OCI-LY3 (cell line): ENCODE results near the gene ESD.

Source experiments
- H2AFZ ChIP-seq: fragments of 200-600, 300-600 bp; shearing (Covaris generic); 2 replicates; pipeline ENCODE4 v1.6.0; 2014; ENCODE audit warnings: antibody characterized with exemption, low read depth, low read length
- H3K27ac ChIP-seq: fragments of 200-600, 300-600 bp; sonication (generic); 2 replicates; pipeline ENCODE4 v1.5.1; 2014; ENCODE audit warnings: mild to moderate bottlenecking, low read length, moderate library complexity, mixed read lengths
- H3K27me3 ChIP-seq: fragments of 200-600, 300-600 bp; sonication (generic); 2 replicates; pipeline ENCODE4 v1.6.1; 2014; ENCODE audit warnings: low read depth, low read length, mixed read lengths
- H3K36me3 ChIP-seq: fragments of 200-600, 300-600 bp; sonication (generic); replicated peaks from 2 replicates; pipeline ENCODE3; 2014; ENCODE audit warnings: low read depth, low read length, mixed read lengths
- H3K4me1 ChIP-seq: fragments of 300-600, 200-600 bp; sonication (generic); 2 replicates; pipeline ENCODE4 v1.6.1; 2014; ENCODE audit warnings: low read length, mixed read lengths
- H3K4me2 ChIP-seq: fragments of 200-600, 300-600 bp; sonication (generic); 2 replicates; pipeline ENCODE4 v1.6.1; 2014; ENCODE audit warnings: low read length, mixed read lengths
- H3K4me3 ChIP-seq: fragments of 300-600, 200-600 bp; sonication (generic); 2 replicates; pipeline ENCODE4 v1.5.1; 2014; ENCODE audit warnings: antibody characterized with exemption, mild to moderate bottlenecking, low read length, moderate library complexity
- H3K79me2 ChIP-seq: fragments of 300-600, 200-600 bp; shearing (Covaris generic); 2 replicates; pipeline ENCODE4 v1.6.1; 2014; ENCODE audit warnings: mild to moderate bottlenecking, low read length, mixed read lengths
- H3K9ac ChIP-seq: fragments of 300-600, 200-600 bp; shearing (Covaris generic); 2 replicates; pipeline ENCODE4 v1.6.0; 2014; ENCODE audit warnings: mild to moderate bottlenecking, low read length, moderate library complexity
- H3K9me3 ChIP-seq: fragments of 200-600, 300-600 bp; shearing (Covaris generic); 2 replicates; pipeline ENCODE4 v1.6.1; 2014; ENCODE audit warnings: low read length, mixed read lengths; ENCODE audit not compliant: insufficient read depth
- H4K20me1 ChIP-seq: fragments of 200-600, 300-600 bp; sonication (generic); 2 replicates; pipeline ENCODE4 v1.6.1; 2016; ENCODE audit warnings: low read length, mixed read lengths; ENCODE audit not compliant: insufficient read depth
- EZH2phosphoT487 ChIP-seq: fragments of 200-600 bp; shearing (Covaris generic); IDR thresholded peaks from 2 replicates; pipeline ENCODE4 v1.6.1; 2018; ENCODE audit warnings: antibody characterized with exemption, mixed run types, low read depth
- TF ChIP-seq, protein P1 (sequence below): fragments of 200-600, 300-600 bp; sonication (generic); IDR thresholded peaks from 2 replicates; pipeline ENCODE4 v1.5.1; 2014; ENCODE audit warnings: antibody characterized with exemption, low read length, low read depth

The ESD gene, protein sequence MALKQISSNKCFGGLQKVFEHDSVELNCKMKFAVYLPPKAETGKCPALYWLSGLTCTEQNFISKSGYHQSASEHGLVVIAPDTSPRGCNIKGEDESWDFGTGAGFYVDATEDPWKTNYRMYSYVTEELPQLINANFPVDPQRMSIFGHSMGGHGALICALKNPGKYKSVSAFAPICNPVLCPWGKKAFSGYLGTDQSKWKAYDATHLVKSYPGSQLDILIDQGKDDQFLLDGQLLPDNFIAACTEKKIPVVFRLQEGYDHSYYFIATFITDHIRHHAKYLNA

DNA sequence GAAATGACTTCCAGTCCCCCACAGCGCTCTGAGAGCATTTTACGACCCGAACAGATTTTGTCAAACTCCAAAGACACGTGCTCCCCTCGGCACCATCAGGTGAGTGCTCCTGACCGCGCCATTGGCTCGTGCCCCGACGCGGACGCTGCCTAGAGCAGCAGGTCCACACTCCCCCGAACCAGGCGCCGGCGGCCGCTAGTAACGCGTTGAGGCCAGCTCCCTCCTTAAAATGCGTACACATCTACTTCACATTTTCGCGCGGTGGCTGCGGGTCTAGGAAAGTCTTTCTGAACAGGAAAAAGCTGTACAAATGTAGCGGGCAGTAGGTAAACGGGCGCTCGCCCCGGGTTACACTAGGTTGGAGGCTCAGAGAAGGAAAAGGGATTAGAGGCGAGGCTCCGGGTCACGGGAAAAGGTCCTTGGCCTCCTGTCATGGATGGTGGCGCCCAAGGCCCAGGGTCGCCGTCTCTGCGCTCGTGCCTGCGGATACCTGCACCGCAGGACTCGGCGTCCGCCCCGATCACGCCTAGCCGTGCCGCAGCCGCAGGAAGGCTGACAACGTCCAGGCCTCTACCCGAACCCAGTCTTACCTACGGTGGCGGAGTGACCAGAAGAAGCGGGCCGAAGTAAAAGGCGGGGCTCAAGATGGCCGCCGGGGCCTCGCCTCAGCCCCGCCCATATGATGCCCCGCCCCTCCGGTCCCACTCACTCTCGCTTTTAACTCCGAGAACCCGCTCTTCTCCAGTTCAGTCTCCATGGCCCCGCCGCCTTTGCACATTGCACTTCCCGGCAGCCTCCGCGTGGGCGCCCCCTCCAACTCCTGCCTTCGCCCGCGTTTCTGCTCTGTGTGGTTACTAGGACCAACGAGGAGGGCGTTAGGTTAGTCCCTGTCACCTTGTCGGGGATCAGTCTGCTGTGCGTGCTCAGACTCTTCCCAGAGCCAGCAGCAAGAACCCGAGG is at the start of gene ESD:
TSS of gene ESD (minus strand) at position 647 of the 960 bp plus-strand sequence. CDS start 5,748 bp downstream, outside the sequence.
- Histone ChIP-seq H2AFZ (peak within 1 kb of the TSS; percentile 79), H3K4me3 (peak within 1 kb of the TSS; percentile 87), H4K20me1 (no peaks in the 10 kb centered on the region), H3K4me2 (peak within 1 kb of the TSS; percentile 71), H3K27me3 (no peaks in the 10 kb centered on the region), H3K4me1 (peaks cover 21% of the 10 kb centered on the region), H3K9me3 (no peaks in the 10 kb centered on the region), H3K27ac (peak within 1 kb of the TSS; percentile 77), H3K9ac (peak within 1 kb of the TSS; percentile 98), H3K36me3 (peaks cover 7% of the 10 kb centered on the region), H3K79me2 (peaks cover 47% of the 10 kb centered on the region)
- TF ChIP-seq, protein P1, sequence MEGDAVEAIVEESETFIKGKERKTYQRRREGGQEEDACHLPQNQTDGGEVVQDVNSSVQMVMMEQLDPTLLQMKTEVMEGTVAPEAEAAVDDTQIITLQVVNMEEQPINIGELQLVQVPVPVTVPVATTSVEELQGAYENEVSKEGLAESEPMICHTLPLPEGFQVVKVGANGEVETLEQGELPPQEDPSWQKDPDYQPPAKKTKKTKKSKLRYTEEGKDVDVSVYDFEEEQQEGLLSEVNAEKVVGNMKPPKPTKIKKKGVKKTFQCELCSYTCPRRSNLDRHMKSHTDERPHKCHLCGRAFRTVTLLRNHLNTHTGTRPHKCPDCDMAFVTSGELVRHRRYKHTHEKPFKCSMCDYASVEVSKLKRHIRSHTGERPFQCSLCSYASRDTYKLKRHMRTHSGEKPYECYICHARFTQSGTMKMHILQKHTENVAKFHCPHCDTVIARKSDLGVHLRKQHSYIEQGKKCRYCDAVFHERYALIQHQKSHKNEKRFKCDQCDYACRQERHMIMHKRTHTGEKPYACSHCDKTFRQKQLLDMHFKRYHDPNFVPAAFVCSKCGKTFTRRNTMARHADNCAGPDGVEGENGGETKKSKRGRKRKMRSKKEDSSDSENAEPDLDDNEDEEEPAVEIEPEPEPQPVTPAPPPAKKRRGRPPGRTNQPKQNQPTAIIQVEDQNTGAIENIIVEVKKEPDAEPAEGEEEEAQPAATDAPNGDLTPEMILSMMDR, result 0 out of 2 replicates have a peak, but pooled peaks have one; percentile 13
- TF ChIP-seq EZH2phosphoT487, result no peak

DNA sequence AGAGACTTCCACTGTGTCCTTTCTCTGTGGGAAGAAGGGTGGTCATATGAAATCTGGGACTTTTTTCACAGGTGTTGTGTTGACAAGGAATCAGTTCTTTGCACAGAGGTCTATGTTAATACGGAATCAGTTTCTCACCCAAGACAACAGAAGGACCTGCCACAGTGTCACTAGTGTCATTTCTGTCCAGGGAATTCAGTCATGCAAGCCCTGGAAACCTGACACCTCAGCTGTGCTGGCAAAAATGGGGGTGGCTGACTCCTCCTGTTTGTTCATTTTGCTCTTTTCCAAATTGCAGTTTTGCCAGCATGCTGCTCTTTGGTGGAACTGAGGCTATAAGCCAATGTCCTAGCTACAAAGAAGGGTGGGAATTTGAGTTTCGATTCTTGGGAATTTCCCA is 49.8 kb upstream of the ESD start:
- Histone ChIP-seq H3K9ac (no peak overlapping the region), H3K4me3 (no peak overlapping the region), H3K36me3 (no peaks in the 10 kb centered on the region), H3K79me2 (no peaks in the 10 kb centered on the region), H2AFZ (no peak overlapping the region), H3K4me1 (peaks cover 34% of the 10 kb centered on the region), H3K4me2 (no peak overlapping the region), H3K27ac (no peak overlapping the region), H3K27me3 (no peaks in the 10 kb centered on the region), H4K20me1 (no peaks in the 10 kb centered on the region), H3K9me3 (no peaks in the 10 kb centered on the region)
- TF ChIP-seq, protein P1, result no peak
- TF ChIP-seq EZH2phosphoT487, result no peak

DNA sequence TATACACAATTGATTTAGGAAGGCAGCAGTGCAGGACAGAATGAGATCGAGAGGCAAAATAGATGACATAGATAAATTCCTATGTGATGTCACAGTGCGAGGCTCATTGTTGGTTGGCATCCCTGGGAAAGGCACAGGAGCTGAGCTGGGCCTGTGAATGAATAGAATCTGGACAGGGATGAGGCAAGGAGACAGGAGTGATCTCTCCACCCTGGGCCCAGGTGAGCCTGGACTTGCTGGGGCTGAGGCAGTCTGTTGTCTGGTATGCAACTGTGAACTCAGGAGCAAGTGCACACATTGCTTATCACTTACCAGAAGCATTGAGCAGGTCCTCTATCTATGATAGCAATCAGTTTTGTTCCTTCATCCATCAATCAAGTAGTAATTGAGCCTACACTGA is 48.2 kb upstream of the ESD start:
- Histone ChIP-seq H3K79me2 (no peaks in the 10 kb centered on the region), H3K9me3 (no peaks in the 10 kb centered on the region), H3K4me1 (peaks cover 30% of the 10 kb centered on the region), H3K4me3 (no peak overlapping the region), H4K20me1 (no peaks in the 10 kb centered on the region), H3K27ac (no peak overlapping the region), H3K4me2 (no peak overlapping the region), H3K27me3 (no peaks in the 10 kb centered on the region), H2AFZ (no peak overlapping the region), H3K36me3 (no peaks in the 10 kb centered on the region), H3K9ac (no peak overlapping the region)
- TF ChIP-seq, protein P1, result no peak
- TF ChIP-seq EZH2phosphoT487, result no peak

DNA sequence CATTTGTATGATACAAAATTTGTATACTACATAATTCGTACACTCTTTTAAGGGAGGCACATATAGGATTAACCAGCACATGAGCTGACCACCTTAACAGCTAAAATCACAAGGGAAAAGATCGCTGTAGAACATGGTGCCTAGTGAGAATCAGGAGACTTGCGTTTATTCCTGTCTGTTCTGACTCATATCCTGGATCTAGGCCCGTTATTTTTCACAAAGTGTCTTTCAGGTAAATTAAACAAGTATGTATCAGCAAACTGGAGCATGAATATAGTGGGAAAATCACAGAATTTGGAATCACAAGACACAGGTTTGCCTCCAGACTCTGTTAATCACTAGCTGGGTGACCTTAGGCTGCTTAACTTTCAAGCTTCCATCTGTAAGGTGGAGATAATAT is 47.5 kb upstream of the ESD start:
- no peak overlapping the region for H3K4me3 ChIP-seq
- no peak overlapping the region for H3K27ac ChIP-seq
- H3K4me2 ChIP-seq, result no peak overlapping the region
- H3K4me1 ChIP-seq, result peaks cover 27% of the 10 kb centered on the region
- H3K9me3 ChIP-seq, result no peaks in the 10 kb centered on the region
- H3K79me2 ChIP-seq, result no peaks in the 10 kb centered on the region
- no peak overlapping the region for H3K9ac ChIP-seq
- H4K20me1 ChIP-seq, result no peaks in the 10 kb centered on the region
- TF ChIP-seq EZH2phosphoT487, result no peak
- TF ChIP-seq, protein P1, result no peak
- no peaks in the 10 kb centered on the region for H3K36me3 ChIP-seq
- H2AFZ ChIP-seq, result no peak overlapping the region
- no peaks in the 10 kb centered on the region for H3K27me3 ChIP-seq
